ENCODE results near the gene HOXC9.

- TF ChIP-seq SIN3A (IDR thresholded peaks at IDR 0.05; ENCODE audit: borderline replicate concordance, insufficient read depth, low read length): no peak
- TF ChIP-seq POLR2AphosphoS5 (IDR thresholded peaks at IDR 0.05; ENCODE audit: low read depth, low read length): no peak
- TF ChIP-seq REST (IDR thresholded peaks at IDR 0.05; ENCODE audit: insufficient read depth in 1 of 2, low read depth in 2 of 2, low read length in 2 of 2): no peak
- no peak for TF ChIP-seq TAF1 (IDR thresholded peaks at IDR 0.05; ENCODE audit: borderline replicate concordance, insufficient read depth, low read length)
- TF ChIP-seq FOXP2 (optimal IDR thresholded peaks at IDR 0.05; ENCODE audit: borderline replicate concordance, extremely low read depth, extremely low read length, insufficient read depth): no peak
These were observed 40.6 kb upstream of the HOXC9 start for GRCh38 chr12:53959314-53959713.

Data from PFSK-1 (cell line).